Endometrial microvascular endothelial cells (primary cell): ENCODE results near the gene SERTAD4. TPM values are rescaled to one million over a fixed set of nuclear protein-coding genes. Genes with fewer than 3 reads are reported as not detected.
"Not testable (repeated sequence)": the region's sequence is repeated elsewhere in the genome, so short reads cannot be mapped to it uniquely, and the experiment has no call there.

ENCODE experiments used
- in situ Hi-C: cut with HindIII; loops from 2 replicates; pipeline ENCODE4 v1.10.0; 2017; ENCODE audit warnings: low sequenced_read_pairs, low pct_unique_long_range_greater_than_20kb; ENCODE audit errors: inconsistent ontology term
- total RNA-seq: library from RNA; depleted of rRNA; stranded (reverse); fragments of >200 nt; gene quantifications from one replicate; pipeline ENCODE4 v1.2.3, GENCODE V29; 2015; ENCODE audit errors: inconsistent ontology term

Gene SERTAD4
- 0.46 TPM for total RNA-seq

DNA sequence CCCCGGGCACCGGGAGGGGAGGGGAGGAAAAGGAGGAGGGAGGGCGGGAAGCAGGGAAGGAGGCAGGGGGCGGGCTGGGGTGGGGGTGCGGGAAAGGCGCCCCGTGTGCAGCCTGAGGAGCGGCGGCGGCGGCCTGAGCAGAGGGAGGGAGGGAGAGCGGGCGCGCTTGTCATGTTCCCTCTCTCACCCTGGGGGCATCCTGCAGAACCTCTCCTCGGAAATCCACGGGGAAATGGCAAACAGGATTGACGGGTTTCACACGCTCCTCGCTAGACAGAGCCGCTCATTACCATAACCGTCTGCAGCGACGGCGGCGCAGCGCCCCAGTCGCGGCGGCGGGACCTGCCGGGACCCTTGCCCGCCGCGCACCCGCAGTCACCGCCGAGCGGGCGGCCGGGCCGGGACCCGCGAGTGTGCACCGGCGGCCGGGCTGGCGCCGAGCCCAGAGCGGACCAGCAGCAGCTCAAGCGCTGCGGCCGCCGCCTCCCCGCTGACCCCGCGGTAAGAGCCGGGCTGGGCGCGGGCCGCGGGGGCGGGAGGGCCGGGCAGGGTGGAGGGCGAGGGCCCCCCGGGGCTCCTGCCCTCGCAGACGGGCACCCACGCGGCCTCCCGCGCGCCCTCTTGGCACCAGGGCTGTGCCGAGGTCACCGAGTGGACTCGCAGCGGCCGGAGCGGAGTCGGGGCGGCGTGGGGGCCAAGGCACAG lies at the start of gene SERTAD4:
SERTAD4 (plus strand) TSS at position 286 of the 705 bp plus-strand sequence. CDS start 5,165 bp downstream, outside the sequence.
- in situ Hi-C loops: loop anchor here (25.0 kb wide), 1 partner anchor 395 kb away; the partner anchor contains the start of gene UTP25

DNA sequence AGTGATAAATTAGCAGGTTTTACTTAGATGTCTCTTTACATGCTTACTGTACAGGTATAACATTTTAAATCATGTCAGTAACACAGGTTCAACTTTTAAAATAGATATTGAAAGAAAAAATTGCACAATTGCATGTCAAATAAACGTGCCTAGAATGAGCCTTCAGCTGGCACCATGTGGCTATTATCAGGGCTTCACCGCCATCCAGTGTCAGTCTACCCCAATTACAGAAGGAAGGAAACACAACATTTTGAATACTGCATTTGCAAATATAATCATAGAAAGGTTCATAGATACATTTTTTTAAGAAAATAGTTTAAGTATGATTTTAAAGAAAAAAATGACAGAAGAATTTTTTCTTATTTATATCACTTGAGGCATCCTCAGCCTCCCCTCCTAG lies 47.5 kb upstream of the SERTAD4 start:
- in situ Hi-C loops: no loop called here

DNA sequence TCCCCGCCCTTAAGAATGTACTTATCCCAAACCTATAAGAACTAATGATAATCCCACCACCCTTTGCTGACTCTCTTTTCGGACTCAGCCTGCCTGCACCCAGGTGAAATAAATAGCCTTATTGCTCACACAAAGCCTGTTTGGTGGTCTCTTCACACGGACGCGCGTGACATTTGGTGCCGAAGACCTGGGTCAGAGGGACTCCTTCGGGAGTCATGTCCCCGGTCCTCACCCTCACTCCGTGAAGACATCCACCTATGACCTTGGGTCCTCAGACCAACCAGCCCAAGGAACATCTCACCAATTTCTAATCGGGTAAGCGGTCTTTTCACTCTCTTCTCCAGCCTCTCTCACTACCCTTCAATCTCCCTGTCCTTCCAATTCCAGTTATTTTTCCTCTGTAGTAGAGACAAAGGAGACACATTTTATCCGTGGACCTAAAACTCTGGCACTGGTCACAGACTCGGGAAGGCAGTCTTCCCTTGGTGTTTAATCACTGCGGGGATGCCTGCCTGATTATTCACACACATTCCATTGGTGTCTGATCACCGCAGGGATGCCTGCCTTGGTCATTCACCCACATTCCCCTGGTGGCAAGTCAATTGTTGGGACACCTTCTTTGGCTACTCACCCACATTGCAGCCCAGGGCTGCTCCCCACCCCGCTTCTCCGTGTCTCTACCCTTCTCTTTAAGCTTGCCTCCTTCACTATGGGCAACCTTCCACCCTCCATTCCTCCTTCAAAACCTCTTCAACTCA lies 44.6 kb upstream of the SERTAD4 start:
- in situ Hi-C loops: not testable (repeated sequence)

DNA sequence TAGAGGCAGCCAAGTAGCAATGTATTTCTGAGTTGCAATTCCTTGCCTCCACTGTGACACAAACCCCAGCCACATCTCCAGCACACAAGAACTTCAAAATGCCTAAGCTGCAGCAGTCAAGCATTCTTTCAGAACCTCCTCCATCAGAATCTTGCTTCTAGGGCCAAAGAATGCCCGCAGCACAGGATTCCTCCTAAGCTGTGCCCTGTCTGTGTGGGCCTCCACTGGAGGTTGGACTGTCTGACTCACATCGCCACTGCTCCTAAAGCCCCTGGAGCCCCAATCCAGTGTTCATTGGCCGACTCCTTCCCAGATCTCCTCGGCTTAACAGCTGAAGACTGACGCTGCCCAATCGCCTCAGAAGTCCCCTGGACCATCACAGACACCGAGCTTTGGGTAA lies 43.2 kb upstream of the SERTAD4 start:
- in situ Hi-C loops: no loop called here

DNA sequence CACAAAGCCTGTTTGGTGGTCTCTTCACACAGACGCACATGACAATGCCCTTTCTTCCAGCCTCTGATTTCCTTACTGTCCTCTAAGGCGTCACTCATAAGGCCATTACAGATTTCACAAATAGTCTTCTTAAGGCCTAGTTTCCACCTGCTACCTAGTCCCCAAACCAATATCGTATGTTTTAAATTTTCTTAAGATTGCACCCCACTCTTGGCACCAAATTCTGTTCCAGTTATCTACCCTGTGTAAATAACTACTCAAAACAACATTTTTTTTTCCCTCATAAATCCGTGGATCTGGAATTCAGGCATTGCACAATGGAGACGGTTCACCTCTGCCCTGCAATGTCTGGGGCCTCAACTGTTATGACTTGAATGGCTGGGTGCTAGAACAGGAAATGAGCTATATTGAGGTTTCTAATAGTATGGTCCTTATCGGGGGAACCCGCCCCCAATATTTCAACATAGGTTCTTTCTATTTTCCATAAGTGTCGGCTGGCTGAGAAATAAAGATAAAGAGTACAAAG lies 36.9 kb upstream of the SERTAD4 start:
- in situ Hi-C loops: no loop called here

DNA sequence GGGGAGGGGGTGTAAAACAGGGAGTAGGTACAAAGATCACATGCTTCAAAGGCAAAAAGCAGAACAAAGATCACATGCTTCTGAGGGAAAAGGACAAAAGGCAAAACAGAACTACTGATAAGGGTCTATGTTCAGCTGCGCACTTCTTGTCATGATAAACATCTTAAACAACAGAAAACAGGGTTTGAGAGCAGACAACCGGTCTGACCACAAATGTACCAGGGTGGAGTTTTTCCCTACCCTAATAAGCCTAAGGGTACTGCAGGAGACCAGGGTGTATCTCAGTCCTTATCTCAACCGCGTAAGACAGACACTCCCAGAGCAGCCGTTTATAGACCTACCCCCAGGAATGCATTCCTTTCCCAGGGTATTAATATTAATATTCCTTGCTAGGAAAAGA lies 36.3 kb upstream of the SERTAD4 start:
- in situ Hi-C loops: not testable (repeated sequence)

DNA sequence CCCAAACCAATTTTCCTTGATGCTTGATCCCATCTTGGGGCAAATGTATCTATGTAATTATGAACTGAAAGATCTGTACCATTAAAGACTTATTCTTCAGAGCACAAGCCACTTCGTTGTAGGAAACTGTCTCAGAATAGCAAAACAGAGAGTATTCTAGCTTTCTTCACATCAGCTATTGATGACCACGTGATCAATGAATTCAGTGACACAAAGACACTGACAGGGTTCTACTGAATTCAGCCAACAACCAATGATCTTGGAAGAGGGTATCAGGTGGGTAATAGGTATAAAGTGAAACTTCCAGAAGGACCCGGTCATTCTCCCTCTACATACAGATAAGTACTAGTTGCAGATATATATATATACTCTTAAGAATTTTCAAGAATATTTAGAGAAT lies 33.8 kb upstream of the SERTAD4 start:
- in situ Hi-C loops: no loop called here

DNA sequence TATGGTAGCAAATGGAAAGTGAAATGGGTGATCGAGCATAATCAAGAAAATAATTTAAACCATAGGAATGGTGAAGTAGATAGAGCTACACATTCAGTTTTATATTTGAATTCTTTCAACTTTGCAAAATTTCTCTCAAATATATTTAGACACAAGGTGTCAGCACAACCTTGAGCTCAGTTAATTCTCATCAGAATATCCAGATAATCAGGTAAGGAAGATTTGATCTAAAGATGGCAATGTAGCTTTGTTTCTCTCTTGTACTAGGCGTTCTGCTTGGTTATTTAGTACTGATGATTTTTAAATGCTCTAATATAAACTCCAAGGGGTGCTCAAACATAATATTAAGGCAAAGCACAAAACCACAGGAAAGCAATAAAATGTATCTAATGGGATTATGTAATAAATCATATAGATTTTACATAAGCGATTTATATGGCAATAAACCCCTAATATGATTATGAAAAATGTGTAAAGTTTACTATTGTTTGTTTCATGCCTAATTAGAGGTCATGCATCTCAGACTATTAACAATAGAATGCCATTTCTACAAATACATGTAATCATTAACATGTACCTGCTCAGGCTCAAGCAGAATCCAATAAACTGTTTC lies 32.4 kb upstream of the SERTAD4 start:
- in situ Hi-C loops: no loop called here

DNA sequence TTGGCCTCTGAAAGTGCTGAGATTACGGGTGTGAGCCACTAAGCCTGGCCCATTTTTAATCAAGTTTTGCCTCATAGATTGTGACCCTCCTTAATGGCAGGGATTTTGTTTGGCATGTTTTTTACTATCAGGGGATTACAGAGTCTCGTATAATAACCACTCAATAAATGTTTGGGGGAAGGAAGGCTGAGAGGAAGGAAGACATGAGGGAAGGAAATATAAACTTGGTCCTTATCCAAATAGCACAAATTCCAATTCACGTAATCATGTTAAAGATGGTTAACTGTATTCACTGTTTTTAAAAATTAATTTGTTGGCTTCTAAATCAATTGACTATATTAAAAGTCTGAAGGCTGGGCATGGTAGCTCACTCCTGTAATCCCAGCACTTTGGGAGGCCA lies 30.9 kb upstream of the SERTAD4 start:
- in situ Hi-C loops: no loop called here

DNA sequence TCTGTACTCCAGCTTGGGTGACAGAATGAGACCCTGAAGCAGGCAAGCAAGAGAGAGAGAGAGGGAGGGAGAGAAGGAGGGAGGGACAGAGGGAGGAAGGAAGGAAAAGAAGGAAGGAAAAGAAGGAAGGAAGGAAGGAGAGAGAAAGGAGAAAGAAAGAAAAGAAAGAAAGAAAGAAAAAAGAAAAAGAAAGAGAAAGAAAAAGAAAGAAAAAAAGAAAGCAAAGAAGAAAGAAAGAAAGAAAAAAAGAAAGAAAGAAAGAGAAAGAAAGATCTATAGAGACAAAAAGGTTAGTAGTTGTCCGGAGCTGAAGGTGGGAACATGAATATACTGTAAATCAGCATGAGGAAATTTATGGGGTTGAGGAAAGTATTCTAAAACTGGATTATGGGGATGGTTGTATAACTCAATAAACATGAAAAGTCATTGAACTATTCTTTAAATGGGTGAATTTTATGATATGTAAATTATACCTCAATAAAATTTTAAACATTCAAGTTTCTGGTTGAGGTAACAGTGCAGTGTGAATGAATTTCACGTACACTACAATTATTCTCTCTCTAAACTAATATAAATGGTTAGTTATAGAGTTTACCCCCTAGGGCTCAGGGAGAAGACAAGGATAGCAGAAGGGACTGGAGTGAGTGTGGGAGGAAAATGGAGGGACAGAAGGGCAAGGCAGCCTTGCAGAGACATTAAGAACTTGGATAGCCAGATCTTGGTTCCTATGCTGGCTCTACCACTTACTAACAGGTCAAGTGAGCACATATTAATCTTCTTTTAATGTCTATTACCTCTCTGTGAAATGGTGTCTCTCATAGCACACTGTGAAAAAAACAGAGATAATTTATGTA lies 24.8 kb upstream of the SERTAD4 start:
- in situ Hi-C loops: no loop called here

DNA sequence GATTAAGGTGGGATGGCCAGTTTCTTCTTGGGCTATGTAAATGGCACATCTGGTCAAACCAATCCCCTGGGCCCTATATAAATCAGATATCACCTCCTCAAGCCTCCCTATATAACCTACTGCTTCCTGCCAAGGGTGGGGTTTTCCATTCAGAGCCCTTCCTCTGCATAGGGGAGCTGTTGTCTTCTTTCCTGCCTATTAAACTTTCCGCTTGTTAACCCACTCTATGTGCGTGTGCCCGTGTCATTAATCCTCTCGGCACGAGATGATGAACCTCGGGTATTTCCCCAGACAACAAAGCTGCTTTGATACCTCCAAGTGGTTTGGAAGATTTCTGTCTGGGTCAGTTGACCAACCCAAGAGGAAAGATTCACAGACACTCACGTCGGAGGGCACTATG lies 19.3 kb upstream of the SERTAD4 start:
- in situ Hi-C loops: no loop called here

DNA sequence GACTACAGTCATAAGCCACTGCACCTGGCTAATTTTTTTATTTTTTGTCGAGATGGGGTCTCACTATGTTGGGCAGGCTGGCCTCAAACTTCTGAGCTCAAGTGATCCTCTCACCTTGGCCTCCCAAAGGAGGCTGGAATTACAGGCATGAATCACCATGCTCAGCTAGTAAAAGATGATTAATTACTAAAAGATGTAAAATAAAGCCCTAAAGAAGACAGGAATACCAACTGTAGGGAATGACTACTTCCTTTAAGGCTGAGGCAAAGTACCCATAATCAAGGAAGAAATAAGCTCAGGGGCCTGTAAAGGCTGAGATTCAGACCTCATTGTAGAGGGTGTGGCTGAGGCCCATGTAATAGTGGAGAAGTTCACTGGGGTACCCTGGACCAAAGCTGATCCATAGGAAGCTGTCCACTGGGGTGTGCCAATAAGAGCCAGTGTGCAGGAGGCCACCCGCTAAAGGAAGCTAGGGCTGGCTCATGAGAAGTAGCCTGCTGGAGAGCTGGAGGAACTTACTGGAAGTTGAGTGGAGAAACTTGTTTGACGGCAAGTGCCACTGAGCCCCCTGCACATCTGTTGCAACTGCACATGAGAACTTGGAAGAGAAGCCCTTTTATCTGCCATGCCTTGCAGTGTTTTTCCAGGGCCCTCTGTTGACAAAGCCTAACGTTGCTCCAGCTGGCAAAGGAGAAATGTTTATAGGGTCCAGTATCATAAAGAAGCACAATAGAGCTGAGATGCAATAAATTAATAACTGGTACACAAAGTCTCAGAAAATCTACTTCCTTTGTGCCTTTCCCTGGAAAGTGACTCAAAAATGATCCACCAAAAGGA lies 17.8 kb upstream of the SERTAD4 start:
- in situ Hi-C loops: no loop called here

DNA sequence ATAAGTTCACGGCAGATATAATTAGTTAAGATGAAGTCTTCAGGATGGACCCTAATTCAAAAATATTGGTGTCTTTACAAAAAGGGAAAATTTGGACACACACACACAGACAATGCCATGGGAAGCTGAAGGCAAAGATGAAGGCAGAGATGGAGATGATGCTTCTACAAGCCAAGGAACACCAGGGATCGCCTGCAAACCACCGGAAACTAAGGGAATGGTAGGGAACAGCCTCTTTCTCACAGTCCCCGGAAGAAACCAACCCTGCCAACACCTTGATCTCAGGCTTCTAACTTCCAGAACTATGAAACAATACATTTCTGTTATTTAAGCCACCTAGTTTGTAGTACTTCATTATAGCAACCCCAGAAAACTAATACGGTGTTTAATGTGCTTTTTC lies 15.1 kb upstream of the SERTAD4 start:
- in situ Hi-C loops: no loop called here

DNA sequence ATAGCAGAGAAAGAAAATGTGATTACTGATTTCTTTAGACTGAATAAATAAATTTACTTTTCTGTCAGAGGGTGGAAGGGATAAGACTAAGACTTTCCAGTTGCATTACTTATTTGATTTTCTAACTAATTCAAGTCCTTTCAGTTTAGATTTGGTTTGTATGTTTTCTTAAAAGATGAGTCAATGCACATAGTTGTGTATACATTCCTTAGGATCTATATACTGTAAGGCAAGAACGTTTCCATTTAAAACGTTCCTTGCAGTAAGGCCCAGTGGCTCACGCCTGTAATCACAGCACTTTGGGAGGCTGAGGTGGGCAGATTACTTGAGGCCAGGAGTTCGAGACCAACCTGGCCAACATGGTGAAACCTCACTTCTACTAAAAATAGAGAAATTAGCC lies 14.5 kb upstream of the SERTAD4 start:
- in situ Hi-C loops: no loop called here

DNA sequence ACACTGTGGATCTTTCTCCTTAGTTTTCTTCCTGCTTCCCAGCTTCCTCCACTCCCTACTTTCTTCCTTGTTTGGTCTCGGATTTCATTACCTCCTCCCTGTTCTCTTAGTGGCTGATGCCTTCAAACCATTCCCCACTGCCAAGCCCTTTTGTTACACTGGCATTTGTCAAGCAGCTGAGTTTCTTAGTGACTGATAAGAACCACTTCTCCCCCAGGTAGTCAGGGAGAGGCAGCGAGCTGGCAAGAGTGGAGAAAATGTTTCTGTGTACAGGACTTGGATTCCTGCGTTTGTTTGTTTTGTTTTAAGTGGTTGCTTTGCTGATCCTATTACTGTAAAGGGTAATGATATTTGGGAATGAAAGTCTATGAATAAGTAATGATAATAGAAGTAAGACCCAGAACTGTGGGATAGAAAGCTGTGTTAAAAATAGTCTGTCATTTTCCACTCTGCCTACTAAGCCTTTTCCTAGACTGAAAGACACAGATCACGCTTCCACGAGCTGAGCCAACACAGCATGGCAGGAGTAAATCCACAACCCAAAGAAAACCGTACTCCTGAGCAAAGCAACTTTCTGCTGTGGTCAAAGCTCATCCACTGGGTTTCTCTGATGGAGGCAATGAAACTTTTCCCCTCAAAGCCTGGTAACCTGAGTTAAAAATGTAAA lies 10.1 kb upstream of the SERTAD4 start:
- in situ Hi-C loops: no loop called here

DNA sequence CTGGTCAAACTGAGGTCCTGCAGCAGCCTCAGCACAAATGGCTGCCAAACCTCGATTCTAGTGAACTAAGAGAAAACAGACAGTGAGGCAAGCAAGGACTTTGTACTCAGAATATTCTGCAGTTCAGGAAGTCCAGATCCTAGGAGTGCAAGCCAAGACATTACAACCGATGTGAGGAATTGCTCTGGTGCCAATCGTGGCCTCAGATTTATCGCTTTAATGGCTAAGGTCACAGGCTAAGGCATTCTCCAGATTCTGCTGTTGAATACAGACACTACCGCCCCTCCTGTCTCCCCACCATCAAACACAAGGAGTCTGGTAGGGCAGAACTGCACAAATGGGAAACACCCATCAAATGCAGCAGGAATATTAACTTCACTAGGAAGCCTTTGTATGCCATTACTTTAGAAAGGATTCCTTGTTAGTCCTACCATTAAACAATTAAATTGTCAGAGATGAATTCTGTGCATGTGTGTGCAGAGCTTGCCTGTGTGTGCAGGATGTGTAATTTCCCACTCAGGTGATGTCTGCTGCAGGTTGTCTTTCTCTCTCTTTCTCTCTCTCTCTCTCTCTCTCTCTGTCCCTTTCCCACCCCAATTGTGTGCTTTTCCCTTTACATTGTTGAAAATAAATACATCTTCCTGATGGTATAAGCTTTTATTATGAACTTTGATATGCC lies 9.2 kb upstream of the SERTAD4 start:
- in situ Hi-C loops: no loop called here

DNA sequence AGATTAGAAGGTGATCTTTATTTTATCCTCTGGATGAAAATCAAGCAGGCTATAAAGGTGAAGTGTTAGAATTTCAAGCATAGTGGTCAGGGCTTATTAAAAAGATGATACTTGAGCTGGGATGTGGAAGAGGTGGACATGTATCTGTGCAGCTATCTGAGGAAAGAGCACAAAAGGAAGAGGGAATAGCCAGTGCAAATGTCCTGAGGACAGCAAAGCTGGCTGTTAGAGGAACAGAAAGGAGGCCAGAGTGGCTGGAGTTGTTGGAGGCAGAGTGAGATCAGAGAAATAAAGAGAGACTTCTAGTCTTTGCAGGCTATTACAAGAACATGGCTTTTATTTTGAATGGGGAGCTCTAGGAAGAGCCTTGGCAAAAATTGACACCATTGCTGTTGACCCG lies 4.4 kb upstream of the SERTAD4 start:
- in situ Hi-C loops: loop anchor here (25.0 kb wide), 1 partner anchor 391 kb away; the partner anchor contains the start of gene UTP25
